ENCODE results near the gene TBC1D3C. TPM values are rescaled to one million over a fixed set of nuclear protein-coding genes. Genes with fewer than 3 reads are reported as not detected.
"Not testable (repeated sequence)": the region's sequence is repeated elsewhere in the genome, so short reads cannot be mapped to it uniquely, and the experiment has no call there.

TBC1D3C gene
- total and polyA plus RNA-seq, 2 donors (not counting 1 experiment from before 2014, with no cell fraction given), result 7.3 TPM; not detected in 1

DNA sequence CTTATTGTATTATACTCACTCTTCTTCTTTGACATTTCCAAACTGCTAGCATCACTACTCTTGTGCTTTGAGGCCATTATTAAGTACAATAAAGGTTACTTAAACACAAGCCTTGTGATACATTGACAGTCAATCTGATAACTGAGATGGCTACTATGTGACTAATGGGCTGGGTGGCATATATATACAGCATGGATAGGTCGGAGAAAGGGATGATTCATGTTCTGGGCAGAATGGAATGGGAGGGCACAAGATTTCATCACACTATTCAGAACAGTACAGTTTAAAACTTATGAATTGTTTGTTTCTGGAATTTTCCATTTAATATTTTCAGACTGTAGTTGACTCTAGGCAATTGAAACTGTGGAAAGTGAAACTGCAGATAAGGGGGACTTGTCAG is 18.9 kb upstream of the TBC1D3C start:
- H3K27me3 Mint-ChIP-seq; H3K79me2 ChIP-seq (ENCODE audit: control insufficient read depth, insufficient read depth, low read length); H3K4me1 Mint-ChIP-seq; POLR2A ChIA-PET; ATAC-seq (ENCODE audit: low read depth); H3K4me3 ChIP-seq (ENCODE audit: control extremely low read depth in 1 of 5, extremely low read depth in 1 of 5, insufficient read depth in 1 of 5, low read depth in 2 of 5, low read length in 4 of 5); H3K9me3 Mint-ChIP-seq (ENCODE audit: insufficient read depth); H3K9me3 ChIP-seq (ENCODE audit: control extremely low read depth in 1 of 3, control insufficient read depth in 2 of 3, insufficient read depth in 1 of 3, low read length in 2 of 3); H3K27ac Mint-ChIP-seq; H3K4me1 ChIP-seq (ENCODE audit: control insufficient read depth in 2 of 2, insufficient read depth in 2 of 2, low read length in 2 of 2); H3K9ac ChIP-seq (ENCODE audit: low read length); H3K27ac ChIP-seq (ENCODE audit: low read length in 2 of 2); H3K27me3 ChIP-seq (replicated peaks in 1 of 4; ENCODE audit: control extremely low read depth in 1 of 4, control insufficient read depth in 3 of 4, insufficient read depth in 4 of 4, low read length in 3 of 4); H3K4me2 ChIP-seq (replicated peaks; ENCODE audit: low read depth, low read length, poor library complexity, severe bottlenecking); H4K20me1 ChIP-seq (ENCODE audit: control insufficient read depth, insufficient read depth, low read length, poor library complexity, severe bottlenecking); intact Hi-C loops (cut with micrococcal nuclease); H3K36me3 ChIP-seq (replicated peaks in 1 of 2; ENCODE audit: control extremely low read depth in 1 of 2, control insufficient read depth in 1 of 2, extremely low read depth in 1 of 2, insufficient read depth in 2 of 2, low read length in 1 of 2); H3K4me3 Mint-ChIP-seq; DNase-seq; CTCF ChIA-PET; H2AFZ ChIP-seq (ENCODE audit: insufficient read depth, low read depth, low read length, poor library complexity, severe bottlenecking): not testable (repeated sequence)
- no CpG with 5 or more reads among the region's 1 CpG for WGBS (ENCODE audit: insufficient coverage)

Small RNA genes within 50 kb of the gene (small RNA-seq; reads per million reads assigned to genes)
- gene RF00019 (ENCODE audit: insufficient read length, low read depth, low replicate concordance), result not detected

Other genes starting within 250 kb of the TBC1D3C start
- not detected in 2 replicates for gene TBC1D3K, start 144.2 kb downstream of the TBC1D3C start, total RNA-seq
- not detected in 2 replicates for gene TBC1D3K, start 144.2 kb downstream of the TBC1D3C start, polyA plus RNA-seq
- gene TBC1D3L, start 79.6 kb downstream of the TBC1D3C start, total RNA-seq, result 4.1 and 4.3 TPM in 2 replicates
- 3.6 and 43.5 TPM in 2 replicates for gene TBC1D3L, start 79.6 kb downstream of the TBC1D3C start, polyA plus RNA-seq
- 2.3 and 2.7 TPM in 2 replicates for gene TBC1D3D, start 64.7 kb downstream of the TBC1D3C start, total RNA-seq
- gene TBC1D3D, start 64.7 kb downstream of the TBC1D3C start, polyA plus RNA-seq, result 0.33 and 29.1 TPM in 2 replicates
- gene TBC1D3E, start 59.3 kb upstream of the TBC1D3C start, total RNA-seq, result 5.0 and 6.1 TPM in 2 replicates
- gene TBC1D3E, start 59.3 kb upstream of the TBC1D3C start, polyA plus RNA-seq, result 0.13 and 0.17 TPM in 2 replicates
- gene TBC1D3, start 123.9 kb upstream of the TBC1D3C start, total RNA-seq, result 1.7 and 13.2 TPM in 2 replicates
- gene TBC1D3, start 123.9 kb upstream of the TBC1D3C start, polyA plus RNA-seq, result 0.71 TPM in 1 of 2 replicates, not detected in the other
- gene MRPL45, start 228.5 kb upstream of the TBC1D3C start, total RNA-seq, result 17.6 and 20.2 TPM in 2 replicates
- 13.1 and 13.5 TPM in 2 replicates for gene MRPL45, start 228.5 kb upstream of the TBC1D3C start, polyA plus RNA-seq